HPDE6-E6E7 (cell line): ENCODE results near the gene OSGIN1.

Source experiments
- DNase-seq: peaks from one replicate; pipeline ENCODE4 v3.0.0; 2011; ENCODE audit warnings: missing footprints; ENCODE audit errors: extremely low spot score

The OSGIN1 gene

DNA sequence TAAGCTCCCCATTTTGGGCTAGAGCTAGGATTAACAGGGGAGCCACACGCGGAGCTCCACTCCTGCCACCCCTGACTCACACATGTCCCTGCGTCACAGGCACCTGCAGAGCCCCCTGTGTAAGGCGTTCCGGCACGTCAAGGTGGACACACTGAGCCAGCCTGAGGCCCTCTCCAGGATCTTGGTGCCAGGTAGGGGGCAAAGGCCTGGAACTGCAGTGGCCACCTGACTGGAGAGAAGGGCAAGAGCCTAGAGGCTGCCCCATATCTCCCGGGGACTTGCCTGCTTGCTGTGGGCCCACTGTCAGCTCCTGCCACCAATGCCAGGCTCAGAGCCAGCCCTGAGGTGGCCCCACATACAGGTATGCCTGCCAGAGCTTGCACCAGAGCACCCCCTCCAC lies 48.7 kb downstream of the OSGIN1 start:
- DNase-seq: no peak

DNA sequence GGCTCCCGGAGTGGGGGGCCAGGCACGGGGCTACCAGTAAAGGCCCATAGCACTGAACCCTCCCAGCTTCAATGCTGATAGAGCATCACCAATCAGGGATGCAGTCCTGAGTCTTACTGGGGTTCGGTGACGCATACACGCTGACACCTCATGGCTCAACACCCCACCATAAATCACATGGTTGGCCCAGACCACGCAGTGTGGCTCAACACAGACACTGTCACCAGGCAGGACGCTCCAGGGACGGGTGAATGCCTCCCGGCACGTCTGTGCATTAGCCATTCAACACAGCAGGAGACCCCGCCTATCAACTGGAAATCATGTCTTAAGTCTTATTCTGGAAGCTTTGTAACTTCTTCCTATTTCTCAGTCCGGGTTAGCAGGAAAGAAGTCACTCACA lies 50.0 kb downstream of the OSGIN1 start:
- DNase-seq: no peak

DNA sequence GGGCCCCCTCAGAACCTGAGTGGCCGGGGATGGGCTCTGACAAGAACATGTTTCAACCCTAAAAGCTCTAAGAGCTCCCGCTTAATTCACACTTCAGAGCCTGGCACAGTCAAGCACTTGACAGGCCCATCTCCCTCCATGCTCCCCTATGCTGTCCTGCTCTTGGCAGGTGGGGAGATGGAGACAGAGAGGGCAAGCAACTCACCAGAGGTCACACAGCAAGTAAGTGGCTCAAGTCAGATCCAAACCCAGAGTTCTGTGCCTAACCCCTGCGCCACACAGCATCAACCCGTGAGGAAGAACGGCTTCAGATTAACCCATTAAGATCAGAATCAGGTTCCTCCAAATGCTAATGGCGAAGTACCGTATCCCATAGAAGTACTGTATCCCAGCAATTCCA lies 51.4 kb downstream of the OSGIN1 start:
- no peak for DNase-seq

DNA sequence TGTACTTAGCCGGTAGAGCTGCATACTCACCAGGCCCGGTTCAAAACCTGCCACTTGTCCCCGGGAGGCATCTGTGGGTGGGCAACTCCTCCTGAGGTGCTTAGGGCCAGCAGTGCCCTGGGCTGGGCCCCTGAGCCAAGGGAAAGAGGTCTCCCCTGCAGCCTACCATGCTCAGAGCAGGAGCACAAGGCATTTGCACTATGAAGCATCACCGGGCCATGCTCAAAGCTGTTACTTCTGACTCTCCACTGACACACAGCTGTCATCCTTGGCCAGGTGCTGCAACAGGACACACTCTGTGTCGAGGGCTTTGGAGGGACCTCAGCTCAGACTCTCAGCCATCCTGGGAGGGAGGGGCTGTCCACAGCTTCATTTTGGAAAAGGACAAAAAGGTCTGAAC lies 52.4 kb downstream of the OSGIN1 start:
- DNase-seq: no peak

DNA sequence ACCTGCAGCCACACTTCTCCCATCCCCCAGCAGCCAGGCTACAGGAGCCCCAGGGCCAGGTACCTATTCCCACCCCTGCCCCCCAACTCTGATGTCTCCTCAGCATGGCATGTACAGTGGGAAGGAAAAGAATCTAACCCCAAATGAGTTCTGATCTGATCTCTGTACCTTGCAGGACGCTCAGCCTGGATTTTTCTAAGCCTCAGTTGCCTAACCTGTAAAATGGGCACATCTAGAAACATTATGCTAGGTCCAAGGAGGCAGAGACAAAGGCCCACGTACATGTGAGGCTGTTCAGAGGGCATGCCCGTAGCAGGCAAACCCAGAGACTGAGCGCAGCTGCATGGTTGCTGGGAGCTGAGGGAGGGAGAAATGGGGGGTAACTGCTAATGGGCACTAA lies 54.5 kb downstream of the OSGIN1 start:
- DNase-seq: no peak

DNA sequence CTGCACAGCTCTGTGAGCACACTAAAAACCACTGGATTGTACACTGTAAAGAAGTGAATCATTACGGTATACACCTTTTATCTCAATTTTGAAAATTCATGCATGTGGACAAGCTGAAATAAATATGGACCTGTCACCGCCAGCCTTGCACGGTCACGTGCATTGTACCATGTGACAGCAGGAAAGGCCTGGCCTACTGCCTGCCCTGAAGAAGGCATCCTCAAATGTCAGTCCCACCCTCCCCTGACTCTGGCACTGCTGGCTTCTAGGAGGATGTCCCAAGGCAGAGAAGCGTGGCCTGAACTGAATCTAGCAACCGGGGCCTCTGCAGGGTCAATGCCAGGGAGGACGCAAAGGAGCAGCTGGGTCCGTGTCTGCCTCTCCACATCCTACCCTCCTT lies 54.9 kb downstream of the OSGIN1 start:
- no peak for DNase-seq

DNA sequence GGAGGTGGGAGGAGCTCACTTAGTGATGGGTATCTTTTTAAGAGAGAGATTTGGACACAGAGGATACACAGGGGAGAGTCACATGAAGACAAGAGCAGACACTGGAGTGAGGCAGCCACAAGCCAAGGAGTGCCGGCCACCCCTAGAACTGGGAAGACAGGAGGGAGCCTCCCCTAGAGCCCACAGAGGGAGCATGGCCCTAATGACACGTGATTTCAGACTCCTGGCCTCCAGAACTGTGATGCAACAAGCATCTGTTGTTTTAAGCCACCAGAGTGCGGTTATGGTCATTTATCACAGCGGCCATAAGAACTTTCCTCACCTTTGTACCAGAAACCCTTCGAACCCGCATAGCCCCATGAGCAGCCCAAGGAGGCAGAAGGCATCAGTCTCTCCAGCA lies 56.2 kb downstream of the OSGIN1 start:
- no peak for DNase-seq

DNA sequence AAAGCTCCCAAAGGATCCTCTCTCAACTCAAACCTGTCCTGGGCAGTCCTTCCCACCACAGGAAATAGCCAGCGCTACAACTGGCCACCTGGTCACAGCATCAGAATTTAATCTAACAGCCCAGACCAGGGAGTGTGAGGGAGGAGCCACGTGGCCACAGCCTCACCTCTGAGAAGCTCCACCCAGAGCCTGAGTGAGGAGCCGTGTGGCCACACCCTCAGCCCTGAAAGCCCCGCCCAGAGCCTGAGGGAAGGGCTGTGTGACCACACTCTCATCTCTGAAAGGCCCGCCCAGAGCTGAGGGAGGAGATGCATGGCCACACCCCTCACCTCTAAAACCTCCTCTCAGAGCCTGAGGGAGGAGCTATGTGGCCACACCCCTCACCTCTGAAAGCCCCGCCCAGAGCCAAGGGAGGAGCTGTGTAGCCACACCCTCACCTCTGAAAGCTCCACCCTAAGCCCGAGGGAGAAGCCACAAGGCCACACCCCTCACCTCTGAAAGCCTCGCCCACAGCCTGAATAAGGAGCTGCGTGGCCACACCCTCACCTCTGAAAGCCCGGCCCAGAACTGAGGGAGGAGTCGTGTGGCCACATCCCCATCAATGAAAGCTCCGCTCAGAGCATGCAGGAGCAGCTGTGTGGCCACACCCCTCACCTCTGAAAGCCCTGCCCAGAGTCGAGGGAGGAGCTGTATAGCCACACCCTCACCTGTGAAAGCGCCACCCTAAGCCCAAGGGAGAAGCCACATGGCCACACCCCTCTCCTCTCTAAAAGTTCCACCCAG lies 60.9 kb downstream of the OSGIN1 start:
- DNase-seq: peak; percentile 88

DNA sequence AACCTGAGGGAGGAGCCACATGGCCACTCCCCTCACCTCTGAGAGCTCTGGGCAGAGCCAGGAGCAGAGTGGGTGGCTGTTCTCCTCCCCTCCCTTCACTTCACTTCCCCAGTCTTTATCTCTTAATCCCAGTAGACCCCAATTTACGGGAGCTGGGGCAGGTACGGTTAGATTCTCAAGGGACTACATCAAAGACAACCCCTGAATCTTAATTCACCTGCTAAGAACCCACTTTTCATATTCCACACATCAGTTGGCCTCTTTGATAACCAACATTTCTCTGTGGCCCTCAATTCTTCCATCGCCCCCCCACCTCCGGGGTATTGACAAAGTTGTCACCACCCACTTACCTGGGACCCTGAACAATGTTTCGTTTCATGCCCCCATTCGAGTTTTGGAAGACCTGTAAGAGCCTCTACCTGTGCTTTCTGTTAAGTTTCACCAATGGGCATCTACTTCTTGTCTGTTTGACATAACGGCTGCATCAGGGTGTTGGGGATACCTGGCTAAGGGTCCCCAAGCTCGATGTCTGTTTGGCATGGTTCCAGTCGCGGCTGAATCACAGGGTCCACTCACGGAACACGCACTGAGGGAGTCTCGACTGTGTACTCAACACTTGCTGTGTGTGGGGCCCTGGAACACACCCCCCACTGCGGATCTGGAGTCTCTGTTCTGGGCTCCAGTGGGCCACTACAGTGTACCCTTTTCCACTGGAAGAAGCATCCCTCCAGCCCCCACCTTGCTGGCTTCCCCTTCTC lies 61.7 kb downstream of the OSGIN1 start:
- DNase-seq: no peak

DNA sequence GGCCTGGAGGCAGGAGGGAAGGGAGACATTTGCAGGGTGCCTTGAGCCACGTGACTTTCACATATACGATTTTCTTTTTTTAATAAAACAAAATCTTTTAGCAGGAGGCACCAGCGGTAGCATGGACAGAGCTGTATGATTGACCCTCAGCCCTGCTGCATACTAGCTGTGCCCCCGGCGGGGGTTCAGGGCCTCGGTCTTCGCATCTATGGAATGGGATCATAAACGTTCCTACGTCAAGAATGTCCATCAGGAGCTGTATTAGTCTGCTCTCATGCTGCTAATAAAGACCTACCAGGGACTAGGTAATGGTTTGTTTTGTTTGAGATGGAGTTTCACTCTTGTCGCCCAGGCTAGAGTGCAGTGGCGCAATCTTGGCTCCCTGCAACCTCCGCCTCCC lies 62.4 kb downstream of the OSGIN1 start:
- DNase-seq: no peak
